GM18498 (cell line): ENCODE measurements around the gene JPH2.
"Not testable (repeated sequence)": the region's sequence is repeated elsewhere in the genome, so short reads cannot be mapped to it uniquely, and the experiment has no call there.

ENCODE experiments used
- ATAC-seq: cut with Tn5 transposase; IDR thresholded peaks from one replicate; pipeline ENCODE4 v1.9.1; 2021; ENCODE audit warnings: mild to moderate bottlenecking, moderate library complexity; ENCODE audit not compliant: unreplicated experiment

The JPH2 gene

DNA sequence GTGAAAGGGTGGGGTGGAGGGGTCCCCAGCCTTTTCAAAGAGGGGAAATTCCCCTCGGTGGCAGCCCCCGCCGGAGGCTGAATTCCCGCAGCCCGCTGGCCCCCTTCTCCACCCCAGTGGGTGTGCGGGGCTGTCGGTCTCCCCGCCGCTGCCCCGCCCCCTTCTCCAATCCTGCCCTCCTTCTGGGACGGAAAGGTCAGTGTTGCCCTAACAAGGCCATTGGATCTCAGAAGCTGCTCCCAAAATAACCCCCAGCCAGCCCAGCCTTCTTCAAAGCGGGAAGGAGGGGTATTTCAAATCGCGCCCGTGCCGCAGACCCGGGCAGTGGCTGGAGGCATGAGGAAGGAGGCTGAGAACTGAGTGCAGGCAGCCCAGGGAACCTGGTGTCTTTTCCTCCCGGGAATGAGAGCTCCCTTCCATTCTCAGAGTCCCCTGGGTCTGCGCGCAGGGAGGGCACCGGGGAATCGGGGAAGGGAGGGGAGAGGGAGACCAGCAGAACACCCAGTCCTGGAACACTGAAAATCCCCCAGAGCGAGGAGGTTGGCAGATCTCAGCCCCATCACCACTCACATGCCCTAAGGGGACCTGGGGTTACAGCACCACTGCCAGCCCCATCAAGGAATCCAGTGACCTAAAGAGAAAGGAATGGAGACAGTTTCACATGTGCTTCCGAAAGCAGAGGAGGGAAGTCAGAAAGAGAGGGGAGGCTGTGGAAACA is at the start of gene JPH2:
Gene JPH2, minus strand, starts transcription at position 135 of the 718 bp plus-strand sequence. CDS start 483 bp downstream, outside the sequence.
- no peak for ATAC-seq

DNA sequence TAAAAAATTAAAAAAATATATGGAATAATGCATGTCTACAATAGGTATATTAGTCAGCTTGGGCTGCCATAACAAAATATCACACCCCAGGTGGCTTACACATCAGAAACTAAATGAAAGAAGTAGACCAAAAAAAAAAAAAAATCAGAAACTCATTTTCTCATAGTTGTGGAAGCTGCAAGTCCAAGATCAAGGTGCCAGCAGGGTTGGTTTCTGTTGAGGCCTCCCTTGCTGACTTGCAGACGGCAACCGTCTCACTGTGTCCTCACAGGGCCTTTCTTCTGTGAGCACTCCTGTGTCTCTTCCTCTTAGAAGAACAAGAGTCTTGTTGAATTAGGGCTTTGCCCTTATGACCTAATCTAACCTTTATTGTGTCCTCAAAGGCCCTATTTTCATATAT is 48.7 kb upstream of the JPH2 start:
- ATAC-seq: no peak

DNA sequence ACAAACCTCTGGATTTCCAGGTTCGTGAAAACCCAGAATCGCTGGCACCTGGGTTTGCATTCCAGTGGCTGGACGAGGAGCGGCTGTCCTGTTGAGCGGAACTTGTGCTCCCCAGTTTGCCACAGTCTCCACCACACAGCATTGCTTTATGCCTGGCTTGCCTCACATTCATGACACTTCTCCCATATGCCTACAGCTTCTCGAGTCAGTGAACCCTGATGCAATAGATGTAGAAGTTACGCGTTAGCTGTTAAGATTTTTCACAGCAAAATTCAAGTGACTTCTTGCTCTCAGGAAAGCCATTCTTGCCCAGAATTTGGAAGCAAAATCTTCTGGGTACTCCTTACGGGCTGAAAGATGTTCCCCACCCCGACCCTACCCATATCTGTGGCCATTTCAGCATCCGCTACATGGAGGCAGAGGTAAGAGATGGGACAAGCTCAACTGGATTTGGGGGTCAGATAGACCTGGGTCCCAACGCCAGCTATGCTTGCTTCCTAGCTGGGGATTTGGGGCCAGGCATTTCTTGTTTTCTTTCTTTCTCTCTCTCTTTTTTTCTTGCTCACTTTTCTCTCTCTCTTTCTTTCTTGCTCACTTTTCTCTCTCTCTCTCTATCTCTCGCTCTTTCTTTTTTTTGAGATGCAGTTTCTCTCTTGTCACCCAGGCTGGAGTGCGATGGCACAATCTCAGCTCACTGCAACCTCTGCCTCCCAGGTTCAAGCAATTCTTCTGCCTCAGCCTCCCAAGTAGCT is 47.8 kb upstream of the JPH2 start:
- no peak for ATAC-seq

DNA sequence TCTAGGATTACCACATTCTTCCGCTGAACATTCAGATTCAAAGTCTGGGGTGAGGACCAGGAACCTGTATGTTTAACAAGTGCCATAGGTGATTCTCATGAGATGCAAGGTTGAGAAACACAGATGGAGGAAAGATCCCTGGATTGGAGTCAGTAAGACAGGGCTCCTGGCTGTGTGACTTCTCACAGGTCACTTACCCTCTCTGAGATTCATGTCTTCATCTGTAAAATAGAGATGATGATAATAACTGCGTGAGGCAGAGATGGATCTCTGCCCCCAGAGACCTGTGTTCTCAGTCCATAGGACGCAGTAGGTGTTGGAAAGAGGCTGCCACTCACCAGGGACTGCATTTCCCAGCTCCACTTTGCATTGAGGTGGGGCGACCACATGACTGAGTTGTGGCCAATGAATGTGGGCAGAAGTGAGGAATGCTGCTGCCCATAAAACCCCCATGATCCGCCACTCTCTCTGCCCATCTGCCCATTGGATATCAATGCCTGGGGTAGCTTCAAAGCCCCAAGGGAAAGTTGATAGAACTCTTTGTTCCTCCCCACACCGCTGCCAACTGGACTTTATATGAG is 46.5 kb upstream of the JPH2 start:
- ATAC-seq: no peak

DNA sequence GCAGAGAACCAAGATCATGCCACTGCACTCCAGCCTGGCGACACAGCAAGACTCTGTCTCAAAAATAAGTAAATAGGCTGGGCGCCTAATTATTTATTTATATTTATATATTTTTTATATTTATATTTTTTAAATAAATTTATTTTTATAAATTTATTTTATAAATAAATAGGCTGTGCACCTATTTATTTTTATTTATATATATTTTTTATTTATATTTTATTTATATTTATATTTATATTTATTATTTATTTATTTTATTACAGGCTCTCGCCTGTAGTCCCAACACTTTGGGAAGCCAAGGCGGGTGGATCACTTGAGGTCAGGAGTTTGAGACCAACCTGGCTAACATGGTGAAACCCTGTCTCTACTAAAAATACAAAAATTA is 45.5 kb upstream of the JPH2 start:
- ATAC-seq: not testable (repeated sequence)

DNA sequence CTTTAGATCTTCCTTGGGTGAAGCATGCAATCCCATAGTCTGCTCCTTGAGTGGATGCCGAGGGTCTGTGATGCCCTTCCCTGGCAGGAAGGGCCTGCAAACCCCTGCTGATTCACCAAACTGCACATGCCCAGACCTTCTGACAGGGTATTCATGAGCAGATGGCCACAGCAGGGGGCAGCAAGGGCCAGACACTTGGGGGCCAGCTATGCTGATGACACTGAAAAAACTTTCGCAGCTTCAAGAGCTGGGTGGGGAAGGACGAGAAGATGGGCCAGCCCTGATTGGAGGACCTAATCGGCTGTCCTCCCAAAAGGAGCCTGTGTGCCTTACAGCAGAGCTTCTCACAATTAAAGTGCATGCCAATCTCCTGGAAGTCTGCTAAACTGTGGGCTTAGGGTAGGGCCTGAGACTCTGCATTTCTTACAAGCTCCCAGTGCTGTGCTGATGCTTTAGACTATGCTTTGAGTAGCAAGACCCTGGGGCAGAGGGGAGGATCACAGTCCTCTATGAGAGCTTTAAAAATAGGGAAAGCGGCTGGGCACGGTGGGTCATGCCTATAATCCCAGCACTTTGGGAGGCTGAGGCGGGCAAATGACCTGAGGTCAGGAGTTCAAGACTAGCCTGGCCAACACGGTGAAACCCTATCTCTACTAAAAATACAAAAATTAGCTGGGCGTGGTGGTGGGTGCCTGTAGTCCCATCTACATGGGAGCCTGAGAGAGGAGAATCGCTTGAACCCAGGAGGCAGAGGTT is 44.9 kb upstream of the JPH2 start:
- no peak for ATAC-seq

DNA sequence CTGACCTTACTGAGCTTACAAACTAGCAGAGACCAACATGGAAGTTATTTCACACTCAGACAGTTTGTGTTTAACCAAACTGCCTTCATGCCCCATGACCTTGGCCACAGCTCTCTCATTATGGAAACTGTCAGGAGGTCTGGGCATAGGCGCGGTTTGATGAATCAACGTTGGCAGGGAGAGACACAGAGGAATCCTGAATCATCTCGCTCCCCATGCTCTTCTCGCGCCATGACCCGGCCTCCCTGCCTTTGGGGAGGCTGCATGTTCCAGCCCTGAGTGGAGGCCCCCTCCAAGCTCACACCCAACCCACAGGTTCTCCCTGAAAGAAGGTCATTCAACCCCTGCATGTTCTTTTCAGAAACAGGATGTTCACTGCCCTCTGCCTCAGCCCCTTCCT is 44.2 kb upstream of the JPH2 start:
- no peak for ATAC-seq

DNA sequence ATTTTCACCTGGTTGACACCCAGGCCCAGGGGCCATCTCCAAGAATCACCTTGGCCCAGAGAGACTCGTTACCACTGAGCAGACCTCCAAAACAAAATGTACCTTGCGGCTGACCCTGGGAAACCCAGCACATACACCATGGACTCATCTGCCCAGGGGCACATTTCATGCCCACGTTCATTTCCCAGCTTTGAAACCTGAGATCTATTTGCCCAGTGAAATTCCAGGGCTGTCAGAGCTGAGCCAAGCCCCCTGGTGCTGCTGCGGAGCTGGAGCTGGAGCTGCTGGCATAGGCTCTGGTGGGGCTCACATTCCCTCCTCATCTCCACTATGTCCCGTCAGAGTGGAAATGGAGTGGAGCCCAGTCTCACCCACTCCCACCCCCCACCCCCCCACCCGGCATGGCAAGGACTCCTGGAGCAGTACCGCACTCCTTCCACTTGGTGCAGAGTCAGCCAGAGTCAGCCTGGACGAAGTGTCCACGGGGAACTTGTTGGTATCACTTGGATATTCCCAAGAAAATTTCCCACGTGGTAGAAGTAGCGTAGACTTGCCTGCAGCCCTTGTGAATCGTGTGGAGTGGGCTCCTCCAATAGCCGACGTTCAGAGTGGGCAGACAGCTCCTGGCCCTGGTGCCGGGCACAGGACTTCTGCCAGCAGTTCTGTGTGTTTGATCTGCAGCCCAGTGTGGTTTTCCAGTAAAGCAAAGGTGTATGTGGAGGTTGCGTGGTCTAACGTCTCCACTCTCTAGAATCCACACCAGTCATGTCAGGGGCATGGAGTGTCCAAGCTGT is 41.7 kb upstream of the JPH2 start:
- ATAC-seq: no peak

DNA sequence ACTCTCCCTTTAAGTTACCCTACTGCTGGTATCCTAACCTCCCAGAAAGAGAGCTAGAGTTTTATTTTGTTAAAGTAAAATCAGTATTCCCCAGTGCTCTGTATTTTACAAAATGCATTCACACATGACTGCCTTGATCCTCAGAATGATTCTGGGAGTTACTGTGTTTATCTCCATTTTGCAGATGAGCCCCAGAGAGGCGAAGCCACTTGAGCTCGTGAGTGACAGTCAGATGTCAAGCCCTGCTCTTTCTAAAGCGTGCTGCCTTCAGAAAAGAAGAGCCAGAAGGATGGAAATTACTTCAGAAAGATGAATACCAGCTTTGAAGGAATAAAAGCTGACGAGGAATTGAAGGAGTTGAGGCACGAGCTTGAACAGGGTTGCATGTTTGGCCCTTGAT is 37.6 kb upstream of the JPH2 start:
- no peak for ATAC-seq

DNA sequence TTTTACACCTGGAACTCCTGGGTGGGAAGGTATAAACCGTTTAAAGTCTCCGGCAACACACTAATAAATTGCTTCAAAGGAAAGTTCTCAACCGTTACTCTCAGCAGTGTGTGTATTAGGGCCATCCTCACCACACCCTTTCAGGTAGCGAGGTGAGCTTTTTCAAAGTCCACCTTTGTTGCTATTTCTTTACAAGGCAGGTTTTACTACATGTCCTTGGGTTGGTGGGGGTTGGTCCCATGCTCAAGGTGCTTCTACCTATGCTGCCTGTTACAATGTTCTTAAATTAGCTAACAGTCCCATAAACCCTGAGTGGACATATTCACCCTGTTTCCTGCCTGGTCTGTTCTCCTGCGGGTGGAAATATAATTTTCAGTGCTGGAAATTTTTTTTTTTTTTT is 36.7 kb upstream of the JPH2 start:
- ATAC-seq: no peak

DNA sequence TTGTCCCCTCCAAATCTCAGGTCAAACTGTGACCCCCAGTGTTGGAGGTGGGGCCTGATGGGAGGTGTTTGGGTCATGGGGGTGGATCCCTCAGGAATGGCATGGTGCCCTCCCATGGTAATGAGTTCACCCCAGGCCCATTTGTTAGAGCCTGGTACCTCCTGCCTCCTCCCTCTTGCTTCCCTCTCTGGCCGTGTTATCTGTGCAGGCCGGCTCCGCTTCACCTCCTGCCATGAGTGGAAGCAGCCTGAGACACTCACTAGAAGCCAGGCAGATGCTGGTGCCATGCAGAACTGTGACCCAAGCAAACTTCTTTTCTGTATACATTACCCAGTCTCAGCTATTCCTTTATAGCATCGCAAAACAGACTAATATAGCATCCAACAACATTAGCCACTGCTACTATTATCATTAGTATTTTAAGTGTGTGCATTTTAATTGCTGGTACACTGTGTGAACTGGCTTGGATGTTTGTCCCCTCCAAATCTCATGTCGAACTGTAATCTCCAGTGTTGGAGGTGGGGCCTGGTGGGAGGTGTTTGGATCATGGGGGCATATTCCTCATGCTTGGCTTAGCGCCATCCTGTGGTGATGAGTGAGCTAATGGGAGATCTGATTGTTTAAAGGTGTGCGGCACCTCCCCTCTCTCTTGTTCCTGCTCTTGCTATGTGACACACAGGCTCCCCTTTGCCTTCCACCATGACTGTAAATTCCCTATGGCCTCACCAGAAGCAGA is 35.8 kb upstream of the JPH2 start:
- ATAC-seq: no peak

DNA sequence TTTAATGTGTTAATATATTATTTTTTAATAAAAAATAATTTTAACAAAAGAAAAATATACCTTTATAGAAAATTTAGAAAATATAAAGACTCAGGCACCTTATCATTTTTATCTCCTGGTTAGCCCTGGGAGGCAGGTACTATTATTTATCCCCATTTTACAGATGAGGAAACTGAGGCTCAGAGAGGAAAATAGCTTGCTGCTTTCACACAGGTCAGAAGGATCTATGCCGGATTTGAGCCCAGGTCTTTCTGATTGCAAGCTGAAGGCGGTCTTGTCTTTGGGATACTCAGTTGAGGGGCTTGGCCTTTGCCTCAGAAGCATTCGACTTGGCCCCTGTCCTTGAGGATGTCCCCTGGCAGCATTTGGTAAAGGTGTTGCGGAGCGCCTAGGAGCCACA is 35.0 kb upstream of the JPH2 start:
- no peak for ATAC-seq

DNA sequence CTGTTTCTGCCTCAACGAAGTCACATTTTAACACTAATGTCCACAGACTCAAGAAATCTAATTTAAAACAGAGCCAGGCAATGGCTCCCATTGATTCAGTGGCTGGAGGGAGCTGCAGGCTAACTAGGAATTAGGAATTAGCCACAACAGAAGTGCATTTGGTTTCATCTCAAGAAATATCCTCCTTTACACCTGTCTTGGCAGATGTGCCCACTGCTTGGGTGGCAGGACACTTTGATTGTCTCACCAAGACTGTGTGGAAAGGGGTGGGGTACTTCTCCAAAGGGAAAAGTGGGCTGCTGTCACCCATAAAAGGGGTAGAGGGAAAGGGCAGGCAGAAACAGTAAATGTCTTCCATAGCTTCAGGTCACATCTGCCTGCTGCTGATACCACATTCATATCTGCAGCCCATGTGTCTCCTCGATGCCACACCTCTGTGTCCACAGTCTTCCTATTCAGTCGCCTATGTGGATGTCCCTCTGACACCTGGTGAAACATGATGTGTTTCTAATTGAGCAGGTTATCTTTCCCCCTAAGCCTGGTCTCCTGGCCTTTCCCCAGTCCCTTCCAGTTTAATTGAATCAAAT is 34.5 kb upstream of the JPH2 start:
- ATAC-seq: no peak

DNA sequence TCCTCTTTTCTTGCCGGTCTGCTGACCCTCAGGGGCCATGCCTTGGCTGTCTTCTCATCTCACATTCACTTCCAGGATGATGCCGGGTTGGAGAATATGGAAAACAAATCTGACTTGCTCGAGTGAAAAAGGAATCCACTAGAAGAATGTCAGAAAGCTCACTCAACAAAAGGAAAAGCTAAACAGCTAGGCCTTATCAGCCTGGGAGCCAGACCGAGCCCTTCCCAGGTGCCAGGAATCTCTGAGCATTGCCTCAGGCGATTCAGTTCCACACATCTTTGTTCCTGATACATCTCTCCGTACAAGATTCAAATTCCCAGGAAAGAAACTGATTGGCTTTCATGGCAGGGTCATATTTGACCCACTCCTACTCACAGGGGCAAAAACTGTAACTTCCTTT is 32.8 kb upstream of the JPH2 start:
- ATAC-seq: no peak

DNA sequence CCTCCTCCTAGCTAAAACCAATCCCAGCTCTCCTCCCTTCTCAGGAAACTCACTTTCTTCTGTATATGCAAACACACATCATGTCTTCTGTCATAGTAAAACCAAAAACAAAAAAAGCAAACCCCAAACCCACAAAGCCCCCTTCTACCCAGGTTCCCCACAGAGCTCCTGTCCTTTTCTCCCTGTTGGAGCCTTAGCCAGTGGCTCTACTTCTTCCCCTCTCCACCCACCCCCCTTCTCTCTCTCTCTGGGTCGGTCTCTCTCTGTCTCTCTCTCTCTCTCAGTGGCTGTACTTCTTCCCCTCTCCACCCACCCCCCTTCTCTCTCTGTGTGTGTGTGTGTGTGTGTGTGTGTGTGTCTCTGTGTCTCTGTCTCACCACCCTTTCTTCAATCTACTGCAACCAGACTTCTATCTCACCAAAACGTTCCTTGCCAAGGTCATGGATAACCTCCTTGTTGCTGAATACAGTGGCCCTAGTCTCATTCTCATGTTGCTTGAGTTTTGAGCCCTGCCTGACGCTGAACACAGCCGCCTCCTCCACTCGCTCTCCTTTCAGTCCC is 32.3 kb upstream of the JPH2 start:
- ATAC-seq: no peak

DNA sequence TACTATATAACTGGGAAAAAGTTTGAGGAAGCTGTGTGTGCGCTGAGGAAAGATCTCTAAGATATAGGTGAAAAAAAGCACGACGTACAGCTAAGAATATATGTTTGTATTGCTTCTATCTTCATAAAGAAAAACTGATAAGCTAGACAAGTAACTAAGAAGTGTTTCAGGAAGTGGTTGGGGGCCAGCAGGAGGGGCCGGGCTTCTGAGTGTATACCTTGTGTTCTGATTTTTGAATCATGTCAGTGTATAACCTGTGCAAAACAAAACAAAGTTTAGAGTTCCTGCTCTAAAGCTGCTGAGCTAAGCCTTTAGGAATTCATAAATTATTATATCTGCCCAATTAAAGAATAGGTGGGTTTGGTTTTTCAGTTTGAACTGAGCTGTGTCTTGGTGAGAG is 31.5 kb upstream of the JPH2 start:
- ATAC-seq: no peak

DNA sequence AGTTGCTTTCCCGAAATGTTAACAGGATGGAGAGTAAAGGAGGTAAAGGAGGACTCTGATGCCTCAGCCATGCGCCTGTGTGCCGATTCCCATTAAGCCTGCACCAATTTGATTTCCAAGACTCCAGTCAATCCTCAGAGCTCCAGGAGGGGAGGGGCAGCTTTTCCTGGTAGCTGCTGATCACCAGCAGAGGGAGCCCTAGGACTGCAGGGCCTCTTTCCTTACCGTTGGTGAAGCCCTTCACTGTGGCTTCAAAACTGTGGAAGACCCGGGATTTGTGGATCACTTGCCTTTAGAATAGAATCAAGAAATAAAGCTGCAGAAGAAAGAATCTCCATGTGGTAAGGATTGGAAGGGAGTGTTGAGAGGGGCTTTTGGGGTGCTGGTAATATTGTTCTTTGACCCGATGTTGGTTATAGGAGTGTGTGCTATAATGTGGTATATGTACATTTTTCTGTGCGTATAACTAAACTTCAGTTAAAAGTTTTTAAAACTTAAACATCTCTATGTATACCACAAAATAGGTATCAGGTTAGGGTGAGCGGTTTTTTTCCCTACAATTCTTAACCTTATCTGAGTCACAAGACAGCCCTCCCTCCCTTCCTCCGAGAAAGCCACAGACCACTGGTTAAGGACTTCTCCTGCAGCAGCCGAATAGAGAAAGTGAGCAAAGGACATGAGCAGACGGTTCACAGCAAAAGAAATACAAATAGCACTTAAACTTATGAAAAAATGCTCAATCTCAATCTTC is 30.5 kb upstream of the JPH2 start:
- ATAC-seq: no peak

DNA sequence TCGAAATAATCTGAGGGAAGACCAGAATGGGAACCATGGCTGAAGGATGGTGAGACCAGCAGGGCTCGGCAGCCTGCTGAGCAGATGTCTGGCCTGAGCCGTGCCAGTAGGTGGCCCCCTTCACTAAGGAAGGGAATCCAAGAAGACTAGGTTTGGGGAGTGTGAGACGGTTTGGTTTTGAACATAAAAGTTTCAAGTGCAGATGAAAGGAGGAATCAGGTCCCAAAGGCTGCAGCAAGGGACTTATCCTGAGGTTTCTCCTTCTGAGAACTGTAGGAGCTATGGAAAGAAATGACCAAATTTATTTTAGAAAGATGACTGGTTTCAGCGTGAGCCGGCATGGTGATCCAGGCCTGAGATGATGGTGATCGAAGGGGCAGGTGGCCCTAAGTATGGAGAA is 28.1 kb upstream of the JPH2 start:
- ATAC-seq: no peak

DNA sequence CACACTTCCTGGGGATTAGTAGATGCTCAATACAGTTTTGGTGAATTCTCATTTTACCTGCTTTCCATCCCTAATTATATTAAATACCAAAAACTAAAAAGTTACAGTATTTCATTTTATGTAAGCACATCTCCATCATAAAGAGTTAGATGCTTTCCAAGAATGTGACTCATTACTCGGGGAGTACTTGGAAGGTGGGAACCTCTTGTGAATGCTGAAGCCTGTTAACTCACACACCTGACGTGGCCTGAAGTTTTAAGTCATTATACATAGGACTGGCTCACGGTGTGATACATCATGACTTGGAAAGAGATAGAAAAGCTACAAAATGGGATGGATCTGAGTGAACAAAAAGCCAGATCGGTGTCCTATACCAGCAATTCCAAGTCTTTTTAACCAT is 25.8 kb upstream of the JPH2 start:
- no peak for ATAC-seq
